HG03060 (cell line): ENCODE results near the gene PPIL4.

Source experiments
- ATAC-seq: cut with Tn5 transposase; IDR thresholded peaks from one replicate; pipeline ENCODE4 v1.9.1; 2021; ENCODE audit warnings: low read depth, moderate number of reproducible peaks; ENCODE audit not compliant: unreplicated experiment

The PPIL4 gene

GRCh38 chr6:149484733-149485700 is 60.8 kb downstream of the PPIL4 start, which contains the start of gene ZC3H12D:
Gene ZC3H12D (minus strand): TSS chr6:149485014. CDS start chr6:149474543, 10,471 bp downstream.
- peak; percentile 28 for ATAC-seq

GRCh38 chr6:149483849-149484655 is 61.8 kb downstream of the PPIL4 start:
- no peak for ATAC-seq

- no peak for ATAC-seq
Observed at GRCh38 chr6:149483334-149483725, 62.5 kb downstream of the PPIL4 start.

- no peak for ATAC-seq
Observed at GRCh38 chr6:149482545-149483333, 63.1 kb downstream of the PPIL4 start.

DNA sequence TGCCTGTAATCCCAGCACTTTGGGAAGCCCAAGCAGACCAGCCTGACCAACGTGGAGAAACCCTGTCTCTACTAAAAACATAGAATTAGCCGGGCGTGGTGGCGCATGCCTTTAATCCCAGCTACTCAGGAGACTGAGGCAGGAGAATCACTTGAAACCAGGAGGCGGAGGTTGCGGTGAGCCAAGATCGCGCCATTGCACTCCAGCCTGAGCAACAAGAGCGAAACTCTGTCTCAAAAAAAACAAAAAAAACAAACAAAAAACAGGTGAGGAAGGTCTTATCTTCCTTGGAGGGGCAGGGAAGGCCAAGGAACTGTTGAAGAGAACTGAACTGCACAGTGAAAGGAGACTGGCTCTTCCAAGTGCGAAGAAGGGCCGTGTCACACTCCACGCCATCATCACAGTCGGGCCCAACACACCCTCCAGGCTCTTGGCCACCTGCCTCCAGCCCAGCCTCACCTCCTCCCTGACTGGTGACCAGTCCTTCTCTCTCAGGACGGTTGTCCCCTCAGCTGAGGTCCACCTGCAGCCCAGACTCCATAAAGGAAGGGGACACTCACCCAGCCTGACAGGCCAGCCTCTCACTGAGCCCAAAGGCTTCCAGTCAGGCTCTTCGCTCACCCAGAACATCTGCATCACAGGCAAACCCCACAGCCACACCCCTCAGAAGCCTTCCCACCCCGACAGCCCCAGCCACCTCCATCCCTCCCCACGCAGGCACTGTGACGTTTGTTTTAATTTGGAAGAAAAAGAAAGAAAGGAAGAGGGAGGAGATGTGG is 65.2 kb downstream of the PPIL4 start:
- no peak for ATAC-seq

DNA sequence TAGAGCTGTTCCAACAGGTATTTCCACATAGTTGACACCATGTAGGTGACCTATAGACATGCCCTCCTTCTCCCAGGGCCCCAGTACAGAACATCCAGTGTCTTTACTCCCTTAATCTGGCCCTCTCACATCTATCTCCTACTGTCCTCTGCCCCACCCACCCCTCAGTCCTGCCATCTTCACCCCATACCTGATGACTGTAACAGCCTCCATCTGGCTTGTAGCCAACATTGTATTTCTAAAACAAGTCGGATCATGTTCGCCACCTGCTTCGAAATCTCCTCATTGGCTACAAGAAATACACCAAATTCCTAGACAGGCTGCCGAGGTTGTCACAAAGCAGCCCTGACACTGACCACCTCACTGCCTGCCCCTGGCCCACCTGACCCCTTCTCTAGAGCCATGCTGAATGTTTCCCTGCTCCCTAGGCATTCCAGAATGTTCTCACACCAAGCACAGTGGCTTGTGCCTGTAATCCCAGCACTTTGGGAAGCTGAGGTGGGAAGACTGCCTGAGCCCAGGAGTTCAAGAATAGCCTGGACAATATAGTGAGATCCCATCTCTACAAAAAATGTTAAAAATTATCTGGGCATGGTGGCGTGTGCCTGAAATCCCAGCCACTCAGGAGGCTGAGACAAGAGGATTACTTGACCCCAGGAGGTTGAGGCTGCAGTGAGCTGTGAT is 67.1 kb downstream of the PPIL4 start:
- ATAC-seq, result no peak

GRCh38 chr6:149477544-149477943 is 68.3 kb downstream of the PPIL4 start:
- no peak for ATAC-seq

GRCh38 chr6:149476789-149477455 is 68.9 kb downstream of the PPIL4 start:
- ATAC-seq, result no peak

GRCh38 chr6:149474108-149474935 is 71.5 kb downstream of the PPIL4 start:
- ATAC-seq, result no peak

GRCh38 chr6:149473080-149474052 is 72.5 kb downstream of the PPIL4 start:
- ATAC-seq, result no peak

- ATAC-seq, result no peak
Observed at GRCh38 chr6:149472241-149472640, 73.6 kb downstream of the PPIL4 start.

DNA sequence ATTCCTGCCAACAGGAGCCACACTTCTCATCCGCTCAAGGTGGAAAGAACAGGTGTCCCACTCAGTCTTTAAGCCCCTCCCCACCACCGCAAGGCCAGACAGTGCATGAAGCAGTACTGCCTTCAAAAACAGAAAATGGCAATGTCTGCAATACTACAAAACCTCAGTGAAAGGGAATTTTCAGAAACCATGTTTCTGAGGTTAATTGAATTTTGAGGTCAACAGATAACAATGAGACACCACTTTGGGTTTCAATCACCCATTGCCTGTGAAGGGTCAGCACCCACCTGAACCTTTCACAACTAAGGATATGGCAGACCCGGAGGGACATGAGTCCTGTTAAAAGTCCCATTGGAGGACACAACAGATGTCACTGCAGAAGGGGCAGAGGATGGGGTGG is 74.0 kb downstream of the PPIL4 start:
- peak; percentile 29 for ATAC-seq

DNA sequence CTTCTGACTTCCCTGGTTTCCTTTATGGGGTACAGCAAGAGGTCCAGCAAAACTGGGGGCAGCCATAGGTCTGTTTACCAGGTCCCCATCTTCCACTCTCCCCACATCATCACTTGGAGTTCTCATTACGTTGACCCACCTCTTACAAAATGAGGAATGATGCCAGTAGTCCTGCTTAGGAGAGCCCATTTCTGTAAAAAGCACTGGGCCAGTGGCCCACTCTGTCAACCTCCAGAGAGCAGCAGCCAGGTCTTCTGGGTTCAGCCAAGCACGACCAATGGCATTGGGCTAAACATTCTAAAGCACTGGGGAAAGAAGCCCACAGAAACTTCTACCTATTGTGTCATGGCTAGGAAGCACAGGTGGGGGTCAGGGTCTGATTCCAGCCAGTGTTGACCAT is 74.9 kb downstream of the PPIL4 start:
- no peak for ATAC-seq

- ATAC-seq, result no peak
Observed at GRCh38 chr6:149468179-149468578, 77.7 kb downstream of the PPIL4 start.

DNA sequence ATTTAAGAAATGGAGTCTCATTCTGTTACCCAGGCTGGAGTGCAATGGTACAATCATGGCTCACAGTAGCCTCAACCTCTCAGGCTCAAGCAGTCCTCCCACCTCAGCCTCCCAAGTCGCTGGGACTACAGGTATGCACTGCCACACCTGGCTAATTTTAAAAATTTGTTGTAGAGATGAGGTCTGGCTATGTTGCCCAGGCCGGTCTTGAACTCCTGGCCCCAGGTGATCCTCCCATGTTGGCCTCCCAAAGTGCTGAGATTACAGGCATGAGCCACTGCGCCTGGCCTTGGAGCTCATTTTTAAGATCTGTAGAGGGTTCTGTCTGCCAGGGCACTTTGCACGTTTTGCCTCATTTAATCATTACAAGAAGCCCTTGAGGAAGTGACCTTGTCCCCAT is 78.6 kb downstream of the PPIL4 start:
- no peak for ATAC-seq

- no peak for ATAC-seq
Observed at GRCh38 chr6:149464411-149464810, 81.4 kb downstream of the PPIL4 start.

DNA sequence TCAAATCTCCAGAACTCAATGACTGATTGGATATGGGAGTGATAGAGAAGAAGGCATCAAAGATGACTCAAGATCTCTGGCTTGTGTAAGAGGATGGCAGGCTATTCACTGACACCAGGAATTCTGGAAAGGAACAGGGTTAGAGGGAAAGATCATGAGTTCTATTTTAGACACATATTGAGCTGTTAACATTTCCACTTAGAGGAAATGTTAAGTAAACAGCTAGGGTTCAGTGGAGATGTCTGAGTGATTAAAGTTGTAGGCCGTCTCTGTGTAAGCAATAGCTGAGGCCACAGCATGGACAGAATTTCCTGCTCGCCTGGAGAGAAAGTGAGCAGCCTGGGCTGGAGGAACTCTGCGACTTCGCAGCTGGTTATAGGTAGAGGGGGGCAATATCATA is 82.1 kb downstream of the PPIL4 start:
- ATAC-seq, result no peak
